Measurements from ENCODE around the gene CHAT. TPM values are rescaled to one million over a fixed set of nuclear protein-coding genes. Genes with fewer than 3 reads are reported as not detected.

Gene CHAT
- polyA plus RNA-seq, 1 donor from 2014 or later = not detected

DNA sequence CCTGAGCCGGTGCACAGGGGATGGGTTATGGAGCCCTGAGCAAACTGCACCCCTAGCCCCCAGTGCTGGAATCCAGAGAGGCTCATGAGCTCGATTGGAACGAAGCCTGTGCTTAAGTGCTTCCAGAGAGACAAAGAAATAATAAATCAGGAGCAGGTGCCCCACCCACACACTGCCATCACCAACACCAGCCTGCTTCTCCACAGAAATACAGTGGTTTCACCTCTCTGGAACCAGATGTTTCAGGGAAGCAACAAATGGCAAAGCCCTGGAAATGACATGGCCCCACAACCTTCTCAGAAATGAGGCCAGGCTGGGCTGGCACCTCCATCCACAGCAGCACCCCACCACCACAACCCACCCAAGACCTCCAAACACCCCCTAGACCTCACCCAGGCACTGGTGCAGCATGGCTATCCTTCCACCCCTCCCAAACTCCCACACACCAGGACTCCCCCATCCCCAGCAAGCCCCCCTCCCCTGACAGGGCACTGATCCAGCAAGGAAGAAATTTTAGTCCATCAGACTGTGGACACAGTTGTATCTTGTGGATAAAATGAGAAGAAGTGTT is 7.8 kb upstream of the CHAT start:
- Histone ChIP-seq H3K4me3 (ENCODE audit: low read length) (no peak overlapping the region), H3K4me2 (ENCODE audit: low read length) (no peak overlapping the region), H3K27me3 (ENCODE audit: insufficient read depth, low read depth, low read length) (peaks cover 94% of the 10 kb centered on the region)

DNA sequence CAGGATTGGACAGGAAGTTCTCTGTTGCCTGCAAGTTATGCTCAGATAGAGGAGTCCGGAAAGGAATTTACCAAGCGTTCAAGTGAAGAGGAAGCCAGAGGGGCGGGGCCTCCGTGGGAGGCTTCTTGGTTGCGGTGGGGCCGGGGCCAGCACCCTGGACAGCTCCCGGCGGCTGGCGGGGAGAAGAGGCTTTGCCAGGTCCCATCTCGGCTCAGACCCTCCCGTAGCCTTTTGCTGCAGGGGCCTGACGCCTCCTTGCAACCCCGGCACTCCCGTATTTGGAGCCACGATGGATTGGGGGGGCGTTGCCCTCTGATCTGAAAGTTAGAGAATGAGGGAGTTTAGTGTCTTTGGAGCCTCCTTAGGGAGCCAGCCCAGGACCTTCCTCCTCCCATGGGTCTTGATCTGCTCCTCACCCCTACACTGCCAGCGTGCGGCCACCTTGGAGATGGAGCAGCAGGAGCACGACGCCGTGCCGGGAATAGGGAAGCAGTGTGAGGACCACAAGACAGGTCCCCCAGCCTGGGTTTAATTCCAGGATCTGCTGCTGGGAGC is 6.8 kb upstream of the CHAT start:
- peaks cover 99% of the 10 kb centered on the region for H3K27me3 ChIP-seq (ENCODE audit: insufficient read depth, low read depth, low read length)

More for the DNA sequence above, 7.8 kb upstream of the CHAT start:
- TF ChIP-seq POLR2AphosphoS5 (IDR thresholded peaks at IDR 0.05) = no peak
- no peak for TF ChIP-seq MXI1 (conservative IDR thresholded peaks at IDR 0.05; ENCODE audit: poor library complexity, severe bottlenecking)
- TF ChIP-seq, protein P1, sequence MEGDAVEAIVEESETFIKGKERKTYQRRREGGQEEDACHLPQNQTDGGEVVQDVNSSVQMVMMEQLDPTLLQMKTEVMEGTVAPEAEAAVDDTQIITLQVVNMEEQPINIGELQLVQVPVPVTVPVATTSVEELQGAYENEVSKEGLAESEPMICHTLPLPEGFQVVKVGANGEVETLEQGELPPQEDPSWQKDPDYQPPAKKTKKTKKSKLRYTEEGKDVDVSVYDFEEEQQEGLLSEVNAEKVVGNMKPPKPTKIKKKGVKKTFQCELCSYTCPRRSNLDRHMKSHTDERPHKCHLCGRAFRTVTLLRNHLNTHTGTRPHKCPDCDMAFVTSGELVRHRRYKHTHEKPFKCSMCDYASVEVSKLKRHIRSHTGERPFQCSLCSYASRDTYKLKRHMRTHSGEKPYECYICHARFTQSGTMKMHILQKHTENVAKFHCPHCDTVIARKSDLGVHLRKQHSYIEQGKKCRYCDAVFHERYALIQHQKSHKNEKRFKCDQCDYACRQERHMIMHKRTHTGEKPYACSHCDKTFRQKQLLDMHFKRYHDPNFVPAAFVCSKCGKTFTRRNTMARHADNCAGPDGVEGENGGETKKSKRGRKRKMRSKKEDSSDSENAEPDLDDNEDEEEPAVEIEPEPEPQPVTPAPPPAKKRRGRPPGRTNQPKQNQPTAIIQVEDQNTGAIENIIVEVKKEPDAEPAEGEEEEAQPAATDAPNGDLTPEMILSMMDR (IDR thresholded peaks at IDR 0.05; ENCODE audit: poor library complexity, severe bottlenecking) = no peak
- no peak for TF ChIP-seq EP300 (conservative IDR thresholded peaks at IDR 0.05; ENCODE audit: poor library complexity, severe bottlenecking)
- Histone ChIP-seq H3K36me3 (ENCODE audit: insufficient read depth, low read length) (no peaks in the 10 kb centered on the region), H3K79me2 (replicated peaks; ENCODE audit: insufficient read depth, low read length) (no peaks in the 10 kb centered on the region), H4K20me1 (ENCODE audit: insufficient read depth) (no peaks in the 10 kb centered on the region), H3K27ac (ENCODE audit: low read length) (no peak overlapping the region), H3F3A (ENCODE audit: insufficient read depth, low read length, poor library complexity, severe bottlenecking) (no peaks in the 10 kb centered on the region), H3K9me3 (ENCODE audit: low read length) (no peaks in the 10 kb centered on the region), H2AFZ (ENCODE audit: low read depth, low read length) (no peak overlapping the region), H3K9me2 (ENCODE audit: insufficient read depth, low read length) (no peaks in the 10 kb centered on the region), H3K9ac (ENCODE audit: low read length) (no peak overlapping the region)

More for the DNA sequence above, 6.8 kb upstream of the CHAT start:
- H3K9ac ChIP-seq (ENCODE audit: low read length) = no peak overlapping the region
- H2AFZ ChIP-seq (ENCODE audit: low read depth, low read length) = no peak overlapping the region
- no peaks in the 10 kb centered on the region for H3F3A ChIP-seq (ENCODE audit: insufficient read depth, low read length, poor library complexity, severe bottlenecking)
- H4K20me1 ChIP-seq (ENCODE audit: insufficient read depth) = no peaks in the 10 kb centered on the region
- H3K4me3 ChIP-seq (ENCODE audit: low read length) = no peak overlapping the region
- H3K9me2 ChIP-seq (ENCODE audit: insufficient read depth, low read length) = no peaks in the 10 kb centered on the region
- no peaks in the 10 kb centered on the region for H3K9me3 ChIP-seq (ENCODE audit: low read length)
- no peaks in the 10 kb centered on the region for H3K36me3 ChIP-seq (ENCODE audit: insufficient read depth, low read length)
- no peak overlapping the region for H3K4me2 ChIP-seq (ENCODE audit: low read length)
- TF ChIP-seq, protein P2, sequence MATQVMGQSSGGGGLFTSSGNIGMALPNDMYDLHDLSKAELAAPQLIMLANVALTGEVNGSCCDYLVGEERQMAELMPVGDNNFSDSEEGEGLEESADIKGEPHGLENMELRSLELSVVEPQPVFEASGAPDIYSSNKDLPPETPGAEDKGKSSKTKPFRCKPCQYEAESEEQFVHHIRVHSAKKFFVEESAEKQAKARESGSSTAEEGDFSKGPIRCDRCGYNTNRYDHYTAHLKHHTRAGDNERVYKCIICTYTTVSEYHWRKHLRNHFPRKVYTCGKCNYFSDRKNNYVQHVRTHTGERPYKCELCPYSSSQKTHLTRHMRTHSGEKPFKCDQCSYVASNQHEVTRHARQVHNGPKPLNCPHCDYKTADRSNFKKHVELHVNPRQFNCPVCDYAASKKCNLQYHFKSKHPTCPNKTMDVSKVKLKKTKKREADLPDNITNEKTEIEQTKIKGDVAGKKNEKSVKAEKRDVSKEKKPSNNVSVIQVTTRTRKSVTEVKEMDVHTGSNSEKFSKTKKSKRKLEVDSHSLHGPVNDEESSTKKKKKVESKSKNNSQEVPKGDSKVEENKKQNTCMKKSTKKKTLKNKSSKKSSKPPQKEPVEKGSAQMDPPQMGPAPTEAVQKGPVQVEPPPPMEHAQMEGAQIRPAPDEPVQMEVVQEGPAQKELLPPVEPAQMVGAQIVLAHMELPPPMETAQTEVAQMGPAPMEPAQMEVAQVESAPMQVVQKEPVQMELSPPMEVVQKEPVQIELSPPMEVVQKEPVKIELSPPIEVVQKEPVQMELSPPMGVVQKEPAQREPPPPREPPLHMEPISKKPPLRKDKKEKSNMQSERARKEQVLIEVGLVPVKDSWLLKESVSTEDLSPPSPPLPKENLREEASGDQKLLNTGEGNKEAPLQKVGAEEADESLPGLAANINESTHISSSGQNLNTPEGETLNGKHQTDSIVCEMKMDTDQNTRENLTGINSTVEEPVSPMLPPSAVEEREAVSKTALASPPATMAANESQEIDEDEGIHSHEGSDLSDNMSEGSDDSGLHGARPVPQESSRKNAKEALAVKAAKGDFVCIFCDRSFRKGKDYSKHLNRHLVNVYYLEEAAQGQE (IDR thresholded peaks at IDR 0.05; ENCODE audit: borderline replicate concordance) = peak; percentile 48
- TF ChIP-seq, protein P1 (IDR thresholded peaks at IDR 0.05; ENCODE audit: poor library complexity, severe bottlenecking) = no peak
- H3K79me2 ChIP-seq (replicated peaks; ENCODE audit: insufficient read depth, low read length) = no peaks in the 10 kb centered on the region
- no peak overlapping the region for H3K27ac ChIP-seq (ENCODE audit: low read length)

All from neural cell (in vitro differentiated cells).